ENCODE data around the gene CHRNA9. TPM values are rescaled to one million over a fixed set of nuclear protein-coding genes. Genes with fewer than 3 reads are reported as not detected.

Gene CHRNA9
- total and polyA plus RNA-seq, 3 experiments from 2014 or later = 0.11 to 0.14 TPM; not detected in 1

GRCh38 chr4:40303751-40304150 is 31.4 kb upstream of the CHRNA9 start:
- peaks cover 79 to 92% (median 85%) of the 10 kb centered on the region in 3 donors for H3K4me1 Mint-ChIP-seq
- peak overlapping the region in 4 of 8 donors; percentile 6 to 40 (median 32) for H3K27ac Mint-ChIP-seq
- Histone ChIP-seq H3K27me3 (ENCODE audit: insufficient read depth, low read length, poor library complexity, severe bottlenecking) (no peaks in the 10 kb centered on the region), H3K27ac (ENCODE audit: low read depth, low read length) (no peak overlapping the region), H3K9me3 (ENCODE audit: low read length) (no peaks in the 10 kb centered on the region), H3K36me3 (ENCODE audit: insufficient read depth, low read length) (no peaks in the 10 kb centered on the region), H3K4me3 (ENCODE audit: low read length) (no peak overlapping the region), H3K4me1 (ENCODE audit: insufficient read depth, low read length) (peaks cover 94% of the 10 kb centered on the region)
- DNase-seq = no peak
- H3K4me3 Mint-ChIP-seq = no peak overlapping the region
- ChIA-PET POLR2A (interaction anchor here (0.6 to 1.1 kb wide), 4 partner anchors 56 to 844 kb away, joined by 3 to 8 read pairs (median 4); no protein-coding TSS in a partner anchor), CTCF (interaction anchor here (1.2 to 2.0 kb wide), 2 partner anchors 13 to 152 kb away, joined by 3 to 10 read pairs; no protein-coding TSS in a partner anchor)
- H3K27me3 Mint-ChIP-seq = peaks cover 0 to 2% of the 10 kb centered on the region in 2 donors
- peaks cover 0 to 3% (median 2%) of the 10 kb centered on the region in 3 donors for H3K36me3 Mint-ChIP-seq
- H3K9me3 Mint-ChIP-seq = no peaks in the 10 kb centered on the region

GRCh38 chr4:40305328-40306170 is 29.6 kb upstream of the CHRNA9 start:
- Mint-ChIP-seq H3K9me3 (no peaks in the 10 kb centered on the region), H3K4me3 (peak overlapping the region; percentile 3 to 84 (median 74)), H3K27ac (peak overlapping the region; percentile 94 to 99 (median 98)), H3K4me1 (peaks cover 78 to 90% (median 83%) of the 10 kb centered on the region in 3 donors), H3K27me3 (peaks cover 0 to 2% of the 10 kb centered on the region in 2 donors), H3K36me3 (peaks cover 0 to 3% (median 2%) of the 10 kb centered on the region in 3 donors)
- ChIA-PET CTCF (interaction anchor here (0.9 to 9.4 kb wide), 12 partner anchors 11 to 109 kb away, joined by 3 to 120 read pairs (median 12); partner anchors contain the start of gene RHOH), POLR2A (interaction anchor here (0.9 to 4.1 kb wide), 5 partner anchors 52 to 109 kb away, joined by 3 to 26 read pairs (median 6); partner anchors contain the start of gene RHOH)
- Histone ChIP-seq H3K9me3 (ENCODE audit: low read length) (no peaks in the 10 kb centered on the region), H3K36me3 (ENCODE audit: insufficient read depth, low read length) (no peaks in the 10 kb centered on the region), H3K4me3 (ENCODE audit: low read length) (peak overlapping the region; percentile 36), H3K4me1 (ENCODE audit: insufficient read depth, low read length) (peaks cover 93% of the 10 kb centered on the region), H3K27ac (ENCODE audit: low read depth, low read length) (peak overlapping the region; percentile 25), H3K27me3 (ENCODE audit: insufficient read depth, low read length, poor library complexity, severe bottlenecking) (no peaks in the 10 kb centered on the region)
- DNase-seq = peak in 4 of 5 donors; percentile 20 to 78 (median 54)

GRCh38 chr4:40306226-40306625 is 28.9 kb upstream of the CHRNA9 start:
- peaks cover 0 to 2% of the 10 kb centered on the region in 2 donors for H3K27me3 Mint-ChIP-seq
- peak overlapping the region; percentile 36 for H3K4me3 ChIP-seq (ENCODE audit: low read length)
- DNase-seq = no peak
- H3K9me3 ChIP-seq (ENCODE audit: low read length) = no peaks in the 10 kb centered on the region
- peak overlapping the region; percentile 94 to 99 (median 98) for H3K27ac Mint-ChIP-seq
- ChIA-PET CTCF (interaction anchor here (1.6 to 9.4 kb wide), 9 partner anchors 11 to 109 kb away, joined by 4 to 120 read pairs (median 18); partner anchors contain the start of gene RHOH), POLR2A (interaction anchor here (0.9 to 4.1 kb wide), 6 partner anchors 53 to 110 kb away, joined by 3 to 26 read pairs (median 6); partner anchors contain the start of gene RHOH)
- H3K27ac ChIP-seq (ENCODE audit: low read depth, low read length) = no peak overlapping the region
- H3K4me1 Mint-ChIP-seq = peaks cover 74 to 90% (median 76%) of the 10 kb centered on the region in 3 donors
- H3K36me3 Mint-ChIP-seq = peaks cover 0 to 3% (median 2%) of the 10 kb centered on the region in 3 donors
- no peaks in the 10 kb centered on the region for H3K9me3 Mint-ChIP-seq
- peaks cover 93% of the 10 kb centered on the region for H3K4me1 ChIP-seq (ENCODE audit: insufficient read depth, low read length)
- no peaks in the 10 kb centered on the region for H3K27me3 ChIP-seq (ENCODE audit: insufficient read depth, low read length, poor library complexity, severe bottlenecking)
- no peaks in the 10 kb centered on the region for H3K36me3 ChIP-seq (ENCODE audit: insufficient read depth, low read length)
- peak overlapping the region; percentile 12 to 84 (median 45) for H3K4me3 Mint-ChIP-seq

GRCh38 chr4:40306976-40307375 is 28.2 kb upstream of the CHRNA9 start:
- CTCF ChIA-PET = interaction anchor here (0.9 to 9.4 kb wide), 20 partner anchors 10 to 157 kb away, joined by 3 to 120 read pairs (median 8); partner anchors contain the start of gene RHOH
- no peaks in the 10 kb centered on the region for H3K9me3 Mint-ChIP-seq

GRCh38 chr4:40307627-40308497 is 27.3 kb upstream of the CHRNA9 start:
- peaks cover 60 to 87% (median 64%) of the 10 kb centered on the region in 3 donors for H3K4me1 Mint-ChIP-seq
- CTCF ChIA-PET = interaction anchor here (0.9 to 9.4 kb wide), 32 partner anchors 9 to 252 kb away, joined by 3 to 120 read pairs (median 6); partner anchors contain the start of genes N4BP2 and RHOH
- H3K9me3 Mint-ChIP-seq = no peaks in the 10 kb centered on the region
- peak; percentile 41 to 83 (median 63) for DNase-seq
- Histone ChIP-seq H3K9me3 (ENCODE audit: low read length) (no peaks in the 10 kb centered on the region), H3K4me3 (ENCODE audit: low read length) (peak overlapping the region; percentile 3), H3K27ac (ENCODE audit: low read depth, low read length) (peak overlapping the region; percentile 62), H3K4me1 (ENCODE audit: insufficient read depth, low read length) (peaks cover 89% of the 10 kb centered on the region), H3K27me3 (ENCODE audit: insufficient read depth, low read length, poor library complexity, severe bottlenecking) (no peaks in the 10 kb centered on the region), H3K36me3 (ENCODE audit: insufficient read depth, low read length) (no peaks in the 10 kb centered on the region)
- peak overlapping the region; percentile 94 to 99 (median 98) for H3K27ac Mint-ChIP-seq
- H3K36me3 Mint-ChIP-seq = peaks cover 0 to 1% (median under 1%) of the 10 kb centered on the region in 3 donors
- POLR2A ChIA-PET = interaction anchor here (0.6 to 4.1 kb wide), 20 partner anchors 9 to 252 kb away, joined by 3 to 26 read pairs (median 4); partner anchors contain the start of gene RHOH
- H3K27me3 Mint-ChIP-seq = peaks cover 0 to 2% of the 10 kb centered on the region in 2 donors
- peak overlapping the region; percentile 46 to 88 (median 81) for H3K4me3 Mint-ChIP-seq

More at GRCh38 chr4:40306976-40307375, 28.2 kb upstream of the CHRNA9 start:
- Mint-ChIP-seq H3K27me3 (peaks cover 0 to 2% of the 10 kb centered on the region in 2 donors), H3K36me3 (peaks cover 0 to 3% (median 2%) of the 10 kb centered on the region in 3 donors), H3K4me1 (peaks cover 69 to 88% (median 71%) of the 10 kb centered on the region in 3 donors), H3K27ac (peak overlapping the region; percentile 94 to 99 (median 98)), H3K4me3 (peak overlapping the region; percentile 46 to 88 (median 81))
- Histone ChIP-seq H3K9me3 (ENCODE audit: low read length) (no peaks in the 10 kb centered on the region), H3K4me3 (ENCODE audit: low read length) (peak overlapping the region; percentile 3), H3K27me3 (ENCODE audit: insufficient read depth, low read length, poor library complexity, severe bottlenecking) (no peaks in the 10 kb centered on the region), H3K36me3 (ENCODE audit: insufficient read depth, low read length) (no peaks in the 10 kb centered on the region), H3K4me1 (ENCODE audit: insufficient read depth, low read length) (peaks cover 93% of the 10 kb centered on the region), H3K27ac (ENCODE audit: low read depth, low read length) (peak overlapping the region; percentile 62)
- DNase-seq = no peak
- POLR2A ChIA-PET = interaction anchor here (0.6 to 4.1 kb wide), 13 partner anchors 10 to 117 kb away, joined by 3 to 26 read pairs (median 5); partner anchors contain the start of gene RHOH

GRCh38 chr4:40308528-40309122 is 26.5 kb upstream of the CHRNA9 start:
- POLR2A ChIA-PET = interaction anchor here (0.6 to 4.1 kb wide), 14 partner anchors 8 to 252 kb away, joined by 3 to 26 read pairs (median 5); partner anchors contain the start of gene RHOH

More at GRCh38 chr4:40308528-40309122, 26.5 kb upstream of the CHRNA9 start:
- no peaks in the 10 kb centered on the region for H3K9me3 ChIP-seq (ENCODE audit: low read length)
- Mint-ChIP-seq H3K36me3 (no peaks in the 10 kb centered on the region), H3K9me3 (no peaks in the 10 kb centered on the region), H3K27ac (peak overlapping the region; percentile 94 to 99 (median 98)), H3K4me3 (peak overlapping the region; percentile 46 to 88 (median 81)), H3K27me3 (peaks cover 0 to 2% of the 10 kb centered on the region in 2 donors), H3K4me1 (peaks cover 57 to 82% (median 63%) of the 10 kb centered on the region in 3 donors)
- H3K36me3 ChIP-seq (ENCODE audit: insufficient read depth, low read length) = no peaks in the 10 kb centered on the region
- peaks cover 83% of the 10 kb centered on the region for H3K4me1 ChIP-seq (ENCODE audit: insufficient read depth, low read length)
- no peaks in the 10 kb centered on the region for H3K27me3 ChIP-seq (ENCODE audit: insufficient read depth, low read length, poor library complexity, severe bottlenecking)
- H3K27ac ChIP-seq (ENCODE audit: low read depth, low read length) = peak overlapping the region; percentile 62
- H3K4me3 ChIP-seq (ENCODE audit: low read length) = peak overlapping the region; percentile 46
- CTCF ChIA-PET = interaction anchor here (0.9 to 9.4 kb wide), 28 partner anchors 8 to 252 kb away, joined by 3 to 120 read pairs (median 8); partner anchors contain the start of genes N4BP2 and RHOH
- DNase-seq = no peak

Measured in CD8-positive, alpha-beta memory T cell (primary cell).